ENCODE results near the gene RPRD1B.

GRCh38 chr20:38055294-38055693 lies 21.7 kb downstream of the RPRD1B start:
- TF ChIP-seq MAX (IDR thresholded peaks at IDR 0.05) = no peak
- TF ChIP-seq, protein P1, sequence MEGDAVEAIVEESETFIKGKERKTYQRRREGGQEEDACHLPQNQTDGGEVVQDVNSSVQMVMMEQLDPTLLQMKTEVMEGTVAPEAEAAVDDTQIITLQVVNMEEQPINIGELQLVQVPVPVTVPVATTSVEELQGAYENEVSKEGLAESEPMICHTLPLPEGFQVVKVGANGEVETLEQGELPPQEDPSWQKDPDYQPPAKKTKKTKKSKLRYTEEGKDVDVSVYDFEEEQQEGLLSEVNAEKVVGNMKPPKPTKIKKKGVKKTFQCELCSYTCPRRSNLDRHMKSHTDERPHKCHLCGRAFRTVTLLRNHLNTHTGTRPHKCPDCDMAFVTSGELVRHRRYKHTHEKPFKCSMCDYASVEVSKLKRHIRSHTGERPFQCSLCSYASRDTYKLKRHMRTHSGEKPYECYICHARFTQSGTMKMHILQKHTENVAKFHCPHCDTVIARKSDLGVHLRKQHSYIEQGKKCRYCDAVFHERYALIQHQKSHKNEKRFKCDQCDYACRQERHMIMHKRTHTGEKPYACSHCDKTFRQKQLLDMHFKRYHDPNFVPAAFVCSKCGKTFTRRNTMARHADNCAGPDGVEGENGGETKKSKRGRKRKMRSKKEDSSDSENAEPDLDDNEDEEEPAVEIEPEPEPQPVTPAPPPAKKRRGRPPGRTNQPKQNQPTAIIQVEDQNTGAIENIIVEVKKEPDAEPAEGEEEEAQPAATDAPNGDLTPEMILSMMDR (IDR thresholded peaks at IDR 0.05; ENCODE audit: low read depth, low read length, missing input control) = no peak
- no peak for TF ChIP-seq JUND (IDR thresholded peaks at IDR 0.05)
- no peak for TF ChIP-seq YY1 (IDR thresholded peaks at IDR 0.05)
- TF ChIP-seq, protein P2, sequence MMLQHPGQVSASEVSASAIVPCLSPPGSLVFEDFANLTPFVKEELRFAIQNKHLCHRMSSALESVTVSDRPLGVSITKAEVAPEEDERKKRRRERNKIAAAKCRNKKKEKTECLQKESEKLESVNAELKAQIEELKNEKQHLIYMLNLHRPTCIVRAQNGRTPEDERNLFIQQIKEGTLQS (IDR thresholded peaks at IDR 0.05) = no peak
- TF ChIP-seq HNF4G (IDR thresholded peaks at IDR 0.05) = no peak
- TF ChIP-seq FOXA1 (IDR thresholded peaks at IDR 0.05) = no peak
- TF ChIP-seq RAD21 (IDR thresholded peaks at IDR 0.05) = no peak
